A549 treated with ZK216348 at 1 μM for 4 hours (cell line): ENCODE data around the gene PCGF5. TPM values are rescaled to one million over a fixed set of nuclear protein-coding genes. Genes with fewer than 3 reads are reported as not detected.

Experiments
- total RNA-seq: library from RNA; stranded (reverse); fragments of 200-300 nt; extraction: Qiagen RNA extraction; gene quantifications from 5 replicates; pipeline ENCODE4 v1.2.3, GENCODE V29; 2022; ENCODE audit warnings: low read depth

PCGF5 gene
- 32.8 to 44.6 TPM (median 38.2 TPM) in 5 replicates for total RNA-seq

DNA sequence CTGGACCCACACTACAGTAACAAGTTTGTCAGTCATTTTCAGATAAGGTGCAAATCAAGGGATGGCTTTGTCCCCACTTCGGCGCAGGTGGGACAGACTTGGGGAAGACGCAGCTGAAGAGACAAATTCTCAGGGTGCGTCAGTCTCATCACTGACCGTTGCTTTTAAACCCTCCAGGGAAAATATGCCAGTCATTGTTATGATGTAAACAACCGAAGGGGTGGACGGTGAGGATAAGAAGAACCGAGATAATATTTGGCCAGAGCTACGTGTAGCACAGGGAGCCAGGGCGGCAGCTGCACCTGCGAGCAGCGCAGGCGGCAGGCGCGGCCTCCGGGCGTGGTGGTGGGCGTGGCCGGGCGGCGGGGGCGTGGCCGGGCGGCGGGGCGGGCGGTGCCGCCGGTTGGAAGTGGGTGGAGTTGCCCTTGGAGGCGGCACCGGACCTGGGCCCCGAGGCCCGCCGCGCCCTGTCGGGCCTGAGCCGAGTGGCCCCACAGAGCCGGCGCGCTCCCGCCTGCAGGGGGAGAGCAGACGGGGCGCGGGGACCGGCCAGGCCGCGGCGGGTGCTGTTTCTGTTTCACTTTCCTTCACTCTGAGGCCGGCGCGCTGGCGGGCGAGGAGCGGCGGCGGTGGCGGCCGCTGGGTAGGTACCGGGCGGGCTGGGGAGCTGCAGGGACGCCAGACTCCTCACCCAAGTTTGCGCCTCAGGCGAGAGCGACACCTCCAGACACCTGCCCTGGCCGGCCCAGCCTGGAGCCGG lies at the start of gene PCGF5:
Gene PCGF5, plus strand, starts transcription at position 470 of the 760 bp plus-strand sequence. CDS start 2,209 bp downstream, outside the sequence.

Other genes with a start within 250 kb of the PCGF5 start
- 1.8 to 5.3 TPM (median 3.6 TPM) in 5 replicates for gene HECTD2, start 189.7 kb downstream of the PCGF5 start, total RNA-seq